ELR (cell line): Measurements from ENCODE around the gene POU2AF1.

Experiments used
- DNase-seq: peaks from one replicate; pipeline ENCODE4 v3.0.0-alpha.2; 2015; ENCODE audit warnings: low read depth

POU2AF1 gene

GRCh38 chr11:111361052-111361801 is 17.8 kb downstream of the POU2AF1 start:
- DNase-seq: no peak

- no peak for DNase-seq
Observed at GRCh38 chr11:111360150-111361043, 18.7 kb downstream of the POU2AF1 start.

- no peak for DNase-seq
Observed at GRCh38 chr11:111359223-111360149, 19.6 kb downstream of the POU2AF1 start.

- no peak for DNase-seq
Observed at GRCh38 chr11:111358038-111359001, 20.8 kb downstream of the POU2AF1 start.

- no peak for DNase-seq
Observed at GRCh38 chr11:111357150-111358037, 21.7 kb downstream of the POU2AF1 start.

GRCh38 chr11:111356660-111357048 is 22.4 kb downstream of the POU2AF1 start:
- DNase-seq: no peak

- DNase-seq: no peak
Observed at GRCh38 chr11:111355956-111356659, 23.0 kb downstream of the POU2AF1 start.

GRCh38 chr11:111355101-111355500 is 24.0 kb downstream of the POU2AF1 start:
- no peak for DNase-seq

GRCh38 chr11:111354601-111354891 is 24.5 kb downstream of the POU2AF1 start:
- DNase-seq: no peak

- no peak for DNase-seq
Observed at GRCh38 chr11:111353776-111354600, 25.1 kb downstream of the POU2AF1 start.

GRCh38 chr11:111352935-111353710 is 26.0 kb downstream of the POU2AF1 start:
- DNase-seq: no peak

- DNase-seq: no peak
Observed at GRCh38 chr11:111352231-111352746, 26.8 kb downstream of the POU2AF1 start.

GRCh38 chr11:111351374-111352055 is 27.6 kb downstream of the POU2AF1 start:
- no peak for DNase-seq

- DNase-seq: no peak
Observed at GRCh38 chr11:111350811-111351210, 28.3 kb downstream of the POU2AF1 start.

- DNase-seq: no peak
Observed at GRCh38 chr11:111349191-111349695, 29.8 kb downstream of the POU2AF1 start.

GRCh38 chr11:111348147-111348546 is 30.9 kb downstream of the POU2AF1 start:
- no peak for DNase-seq

GRCh38 chr11:111347723-111348115 is 31.4 kb downstream of the POU2AF1 start:
- DNase-seq: peak; percentile 54
